Measurements from ENCODE around the gene CNTN2. TPM values are rescaled to one million over a fixed set of nuclear protein-coding genes. Genes with fewer than 3 reads are reported as not detected.

CNTN2 gene
- total and polyA plus RNA-seq, 2 of the 4 experiments (the other 2 are of a cell fraction): not detected

- no peak overlapping the region for H3K14ac ChIP-seq (replicated peaks; ENCODE audit: low read depth, low read length)
- dilution Hi-C loops (cut with HindIII; ENCODE audit: low sequenced_read_pairs, unreplicated experiment) (no loop called here), intact Hi-C loops (cut with micrococcal nuclease) (no loop called here), in situ Hi-C loops (cut with MboI; ENCODE audit: low sequenced_read_pairs) (no loop called here)
- H4K8ac ChIP-seq (ENCODE audit: low read depth in 2 of 2, low read length in 2 of 2): no peak overlapping the region
- no TSS peak for BruUV-seq (replicated peaks)
- no peaks in the 10 kb centered on the region for H3K36me3 ChIP-seq (ENCODE audit: control insufficient read depth, insufficient read depth, low read length)
- no peak overlapping the region for H2AK5ac ChIP-seq (ENCODE audit: low read depth, low read length)
- H3K9me3 ChIP-seq (ENCODE audit: control insufficient read depth, insufficient read depth, low read length): no peaks in the 10 kb centered on the region
- no peaks in the 10 kb centered on the region for H3K4me1 ChIP-seq (ENCODE audit: control insufficient read depth, insufficient read depth, low read length)
- ATAC-seq (ENCODE audit: low read depth) (no peak), DNase-seq (no peak)
- H4K91ac ChIP-seq (ENCODE audit: insufficient read depth, low read depth, low read length): no peak overlapping the region
- H3K27ac ChIP-seq (ENCODE audit: insufficient read depth, low read length): no peak overlapping the region
- H4K20me1 ChIP-seq (ENCODE audit: insufficient read depth, low read length): no peaks in the 10 kb centered on the region
- TF ChIP-seq RAD21 (IDR thresholded peaks at IDR 0.05; ENCODE audit: low read length) (no peak), CHD1 (IDR thresholded peaks at IDR 0.05; ENCODE audit: low read depth, low read length) (no peak), MAZ (IDR thresholded peaks at IDR 0.05; ENCODE audit: borderline replicate concordance, low read depth, low read length) (no peak), SMC3 (IDR thresholded peaks at IDR 0.05; ENCODE audit: low read depth, low read length) (no peak), USF2 (IDR thresholded peaks at IDR 0.05; ENCODE audit: low read depth, low read length) (no peak), FOS (IDR thresholded peaks at IDR 0.05; ENCODE audit: low read depth, low read length) (no peak), RFX5 (IDR thresholded peaks at IDR 0.05; ENCODE audit: low read depth, low read length) (no peak), POLR2A (IDR thresholded peaks at IDR 0.05; ENCODE audit: low read depth, low read length) (no peak), NFE2L2 (IDR thresholded peaks at IDR 0.05; ENCODE audit: low read depth, low read length) (no peak), MXI1 (IDR thresholded peaks at IDR 0.05; ENCODE audit: borderline replicate concordance, low read depth, low read length) (no peak), CEBPB (IDR thresholded peaks at IDR 0.05; ENCODE audit: low read depth, low read length) (no peak), MAFK (IDR thresholded peaks at IDR 0.05; ENCODE audit: low read depth, low read length) (no peak), ELK1 (IDR thresholded peaks at IDR 0.05; ENCODE audit: borderline replicate concordance, low read depth, low read length) (no peak)
- TF ChIP-seq, protein P1, sequence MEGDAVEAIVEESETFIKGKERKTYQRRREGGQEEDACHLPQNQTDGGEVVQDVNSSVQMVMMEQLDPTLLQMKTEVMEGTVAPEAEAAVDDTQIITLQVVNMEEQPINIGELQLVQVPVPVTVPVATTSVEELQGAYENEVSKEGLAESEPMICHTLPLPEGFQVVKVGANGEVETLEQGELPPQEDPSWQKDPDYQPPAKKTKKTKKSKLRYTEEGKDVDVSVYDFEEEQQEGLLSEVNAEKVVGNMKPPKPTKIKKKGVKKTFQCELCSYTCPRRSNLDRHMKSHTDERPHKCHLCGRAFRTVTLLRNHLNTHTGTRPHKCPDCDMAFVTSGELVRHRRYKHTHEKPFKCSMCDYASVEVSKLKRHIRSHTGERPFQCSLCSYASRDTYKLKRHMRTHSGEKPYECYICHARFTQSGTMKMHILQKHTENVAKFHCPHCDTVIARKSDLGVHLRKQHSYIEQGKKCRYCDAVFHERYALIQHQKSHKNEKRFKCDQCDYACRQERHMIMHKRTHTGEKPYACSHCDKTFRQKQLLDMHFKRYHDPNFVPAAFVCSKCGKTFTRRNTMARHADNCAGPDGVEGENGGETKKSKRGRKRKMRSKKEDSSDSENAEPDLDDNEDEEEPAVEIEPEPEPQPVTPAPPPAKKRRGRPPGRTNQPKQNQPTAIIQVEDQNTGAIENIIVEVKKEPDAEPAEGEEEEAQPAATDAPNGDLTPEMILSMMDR (conservative IDR thresholded peaks at IDR 0.05; ENCODE audit: low read depth, low read length): no peak
- 40% methylated on average over 2 of the region's 7 CpGs; no CpG with 5 or more reads in 1 of the 2 experiments for WGBS, 2 experiments (ENCODE audit: extremely low coverage in 2 of 2, insufficient read length in 1 of 2)
- H3K79me1 ChIP-seq (ENCODE audit: low read depth in 1 of 2, low read length in 2 of 2): no peaks in the 10 kb centered on the region
- no peak overlapping the region for H2AK9ac ChIP-seq (replicated peaks; ENCODE audit: low read depth, low read length, poor library complexity)
- H4K5ac ChIP-seq (ENCODE audit: low read depth, low read length): no peak overlapping the region
- H3K56ac ChIP-seq (ENCODE audit: extremely low read depth, insufficient read depth, low read length): no peak overlapping the region
- no peak overlapping the region for H3K18ac ChIP-seq (ENCODE audit: low read depth, low read length)
- H3K4me2 ChIP-seq (ENCODE audit: low read depth, low read length): no peak overlapping the region
- no peak overlapping the region for H2BK120ac ChIP-seq (ENCODE audit: low read depth, low read length)
- H2BK5ac ChIP-seq (ENCODE audit: low read depth, low read length, poor library complexity, severe bottlenecking): no peak overlapping the region
- H3K4me3 ChIP-seq (ENCODE audit: insufficient read depth, low read depth, low read length): no peak overlapping the region
- no peak overlapping the region for H3K23ac ChIP-seq (ENCODE audit: low read depth, low read length)
- no peak overlapping the region for H2BK15ac ChIP-seq (ENCODE audit: low read depth, low read length)
- ChIA-PET CTCF (interaction anchor here (1.5 kb wide), 1 partner anchor 59 kb away, joined by 3 read pairs; no protein-coding TSS in a partner anchor), POLR2A (ENCODE audit: unreplicated experiment) (no interaction called here)
- H2AFZ ChIP-seq (replicated peaks; ENCODE audit: low read length, poor library complexity): no peak overlapping the region
- H3K27me3 ChIP-seq (ENCODE audit: control insufficient read depth, insufficient read depth, low read length): peaks cover 50% of the 10 kb centered on the region
- no peaks in the 10 kb centered on the region for H3K9me1 ChIP-seq (ENCODE audit: insufficient read depth, low read length)
- no peak overlapping the region for H3K4ac ChIP-seq (ENCODE audit: low read depth, low read length)
- H2BK20ac ChIP-seq (ENCODE audit: low read depth, low read length): no peak overlapping the region
- H3K9ac ChIP-seq (ENCODE audit: low read depth, low read length): no peak overlapping the region
Measured at GRCh38 chr1:205002705-205003104, 40.3 kb upstream of the CNTN2 start.
